ACC112 (cell line): ENCODE results near the gene P4HA1.
"Not testable (repeated sequence)": the region's sequence is repeated elsewhere in the genome, so short reads cannot be mapped to it uniquely, and the experiment has no call there.

ENCODE experiments used
- H2AFZ ChIP-seq: fragments of 200-600 bp; sonication (generic); one replicate; pipeline ENCODE4 v1.6.0; 2017; ENCODE audit warnings: antibody characterized with exemption, low read length; ENCODE audit not compliant: unreplicated experiment
- H3K27ac ChIP-seq: fragments of 200-600 bp; sonication (generic); 2 replicates; pipeline ENCODE4 v1.5.1; 2014; ENCODE audit warnings: low read depth, mild to moderate bottlenecking, antibody characterized with exemption, low read length, moderate library complexity
- H3K27me3 ChIP-seq: fragments of 200-600 bp; sonication (generic); 2 replicates; pipeline ENCODE4 v1.6.1; 2014; ENCODE audit warnings: mild to moderate bottlenecking, antibody characterized with exemption, low read length, moderate library complexity, mixed read lengths; ENCODE audit not compliant: insufficient read depth
- H3K36me3 ChIP-seq: fragments of 200-600 bp; sonication (generic); 2 replicates; pipeline ENCODE4 v1.6.1; 2016; ENCODE audit warnings: mild to moderate bottlenecking, antibody characterized with exemption, low read length, moderate library complexity, mixed read lengths; ENCODE audit not compliant: insufficient read depth
- H3K4me1 ChIP-seq: fragments of 200-600 bp; sonication (generic); one replicate; pipeline ENCODE4 v1.6.1; 2016; ENCODE audit warnings: low read length, mixed read lengths; ENCODE audit not compliant: insufficient read depth, unreplicated experiment, control insufficient read depth
- H3K4me3 ChIP-seq: fragments of 200-600 bp; sonication (generic); 2 replicates; pipeline ENCODE4 v1.5.1; 2014; ENCODE audit warnings: mild to moderate bottlenecking, low read depth, low read length
- H3K79me2 ChIP-seq: fragments of 200-600 bp; sonication (generic); one replicate; pipeline ENCODE4 v1.6.0; 2016; ENCODE audit warnings: low read length; ENCODE audit not compliant: control insufficient read depth, unreplicated experiment, insufficient read depth

P4HA1 gene

GRCh38 chr10:72984618-72985017 lies 112.0 kb downstream of the P4HA1 start:
- H3K4me1 ChIP-seq, H3K27me3 ChIP-seq, H3K27ac ChIP-seq, H2AFZ ChIP-seq, H3K79me2 ChIP-seq, H3K36me3 ChIP-seq, H3K4me3 ChIP-seq: not testable (repeated sequence)

- no peak overlapping the region for H3K27ac ChIP-seq
- no peaks in the 10 kb centered on the region for H3K79me2 ChIP-seq
- no peaks in the 10 kb centered on the region for H3K36me3 ChIP-seq
- no peaks in the 10 kb centered on the region for H3K27me3 ChIP-seq
- H2AFZ ChIP-seq, result no peak overlapping the region
- H3K4me3 ChIP-seq, result no peak overlapping the region
- H3K4me1 ChIP-seq, result no peaks in the 10 kb centered on the region
These were observed 114.7 kb downstream of the P4HA1 start for GRCh38 chr10:72981882-72982529.

- H3K4me1 ChIP-seq, result no peaks in the 10 kb centered on the region
- H2AFZ ChIP-seq, result no peak overlapping the region
- no peaks in the 10 kb centered on the region for H3K79me2 ChIP-seq
- H3K27me3 ChIP-seq, result no peaks in the 10 kb centered on the region
- H3K36me3 ChIP-seq, result no peaks in the 10 kb centered on the region
- H3K4me3 ChIP-seq, result no peak overlapping the region
- no peak overlapping the region for H3K27ac ChIP-seq
These were observed 115.4 kb downstream of the P4HA1 start for GRCh38 chr10:72981028-72981881.

GRCh38 chr10:72980348-72980747 lies 116.3 kb downstream of the P4HA1 start:
- Histone ChIP-seq H3K4me1 (no peaks in the 10 kb centered on the region), H3K27me3 (no peaks in the 10 kb centered on the region), H3K27ac (no peak overlapping the region), H2AFZ (no peak overlapping the region), H3K4me3 (no peak overlapping the region), H3K79me2 (no peaks in the 10 kb centered on the region), H3K36me3 (no peaks in the 10 kb centered on the region)

- no peaks in the 10 kb centered on the region for H3K36me3 ChIP-seq
- H3K79me2 ChIP-seq, result no peaks in the 10 kb centered on the region
- H3K27me3 ChIP-seq, result no peaks in the 10 kb centered on the region
- H3K4me1 ChIP-seq, result no peaks in the 10 kb centered on the region
- H3K27ac ChIP-seq, result no peak overlapping the region
- H2AFZ ChIP-seq, result no peak overlapping the region
- no peak overlapping the region for H3K4me3 ChIP-seq
These were observed 117.0 kb downstream of the P4HA1 start for GRCh38 chr10:72979709-72980108.

- Histone ChIP-seq H3K27ac (no peak overlapping the region), H3K36me3 (no peaks in the 10 kb centered on the region), H3K4me1 (no peaks in the 10 kb centered on the region), H3K27me3 (no peaks in the 10 kb centered on the region), H3K4me3 (no peak overlapping the region), H3K79me2 (no peaks in the 10 kb centered on the region), H2AFZ (no peak overlapping the region)
These were observed 119.8 kb downstream of the P4HA1 start for GRCh38 chr10:72976886-72977285.
